Measurements from ENCODE around the gene AR.

DNA sequence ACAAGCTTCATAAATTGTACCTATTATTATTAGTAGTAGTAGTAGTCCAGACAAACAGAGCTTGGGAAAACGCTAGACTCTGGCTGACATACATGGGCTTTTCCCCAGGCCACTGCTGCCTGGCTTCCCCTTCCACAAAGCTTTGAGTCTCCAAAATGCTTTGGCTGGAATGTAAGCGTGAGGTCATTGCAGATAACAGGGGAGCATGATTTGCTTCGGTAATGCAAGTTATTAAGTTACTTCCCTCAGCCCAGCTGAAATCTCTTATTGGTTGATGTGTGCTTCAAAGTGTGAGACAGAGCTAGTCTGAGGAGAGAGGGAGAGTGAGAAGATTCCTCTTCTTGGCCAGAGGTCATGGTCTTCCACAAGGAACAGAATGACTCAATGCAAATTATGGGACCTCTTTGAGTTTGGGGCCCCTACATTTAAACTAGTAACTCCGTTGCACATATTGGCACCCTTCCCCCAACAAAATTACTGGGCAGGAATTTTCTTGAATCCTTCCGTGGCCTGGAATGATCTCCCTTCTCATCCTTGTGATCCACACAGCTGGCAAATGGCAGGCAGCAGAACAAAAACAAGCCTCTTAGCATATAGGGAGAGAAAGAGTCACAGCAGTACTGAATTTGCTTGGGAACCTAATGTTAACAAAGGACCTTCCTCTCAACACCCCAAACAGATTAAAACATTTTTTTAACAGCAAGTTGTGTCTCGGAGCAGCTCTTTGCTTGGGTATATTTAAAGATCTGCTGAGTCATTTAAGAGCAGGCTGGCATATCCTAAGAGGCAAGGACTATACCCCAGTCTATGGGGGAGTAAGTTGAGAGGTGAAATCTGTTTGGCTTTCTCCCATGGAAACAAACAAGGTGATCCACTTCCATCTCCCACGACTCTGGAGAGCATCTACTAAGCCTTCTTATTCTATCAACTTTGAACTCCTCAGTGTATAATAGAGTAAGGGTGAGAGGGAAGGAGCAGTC lies 19.9 kb downstream of the AR start:
- TF ChIP-seq, protein P1, sequence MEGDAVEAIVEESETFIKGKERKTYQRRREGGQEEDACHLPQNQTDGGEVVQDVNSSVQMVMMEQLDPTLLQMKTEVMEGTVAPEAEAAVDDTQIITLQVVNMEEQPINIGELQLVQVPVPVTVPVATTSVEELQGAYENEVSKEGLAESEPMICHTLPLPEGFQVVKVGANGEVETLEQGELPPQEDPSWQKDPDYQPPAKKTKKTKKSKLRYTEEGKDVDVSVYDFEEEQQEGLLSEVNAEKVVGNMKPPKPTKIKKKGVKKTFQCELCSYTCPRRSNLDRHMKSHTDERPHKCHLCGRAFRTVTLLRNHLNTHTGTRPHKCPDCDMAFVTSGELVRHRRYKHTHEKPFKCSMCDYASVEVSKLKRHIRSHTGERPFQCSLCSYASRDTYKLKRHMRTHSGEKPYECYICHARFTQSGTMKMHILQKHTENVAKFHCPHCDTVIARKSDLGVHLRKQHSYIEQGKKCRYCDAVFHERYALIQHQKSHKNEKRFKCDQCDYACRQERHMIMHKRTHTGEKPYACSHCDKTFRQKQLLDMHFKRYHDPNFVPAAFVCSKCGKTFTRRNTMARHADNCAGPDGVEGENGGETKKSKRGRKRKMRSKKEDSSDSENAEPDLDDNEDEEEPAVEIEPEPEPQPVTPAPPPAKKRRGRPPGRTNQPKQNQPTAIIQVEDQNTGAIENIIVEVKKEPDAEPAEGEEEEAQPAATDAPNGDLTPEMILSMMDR (IDR thresholded peaks at IDR 0.05; ENCODE audit: insufficient read depth, low read length, poor library complexity, severe bottlenecking), result no peak
- TF ChIP-seq EZH2phosphoT487 (conservative IDR thresholded peaks at IDR 0.05; ENCODE audit: low read length), result no peak

Measured in SU-DHL-6 (cell line).